ENCODE results near the gene PIGC.

- no peak for TF ChIP-seq CTCF (IDR thresholded peaks at IDR 0.05)
- no peak for TF ChIP-seq POLR2A (IDR thresholded peaks at IDR 0.05)
These were observed 25.8 kb upstream of the PIGC start for GRCh38 chr1:172469717-172470116.
